NB4 (cell line): ENCODE measurements around the gene PHOSPHO2.

Source experiments
- MYC ChIP-seq: IDR thresholded peaks from 2 replicates; pipeline ENCODE4 v1.6.1; 2011; ENCODE audit warnings: low read depth, low read length
- POLR2A ChIP-seq: IDR thresholded peaks from 2 replicates; pipeline ENCODE4 v1.6.1; 2011; ENCODE audit warnings: mild to moderate bottlenecking; ENCODE audit not compliant: insufficient read length; ENCODE audit errors: extremely low read depth
- TF ChIP-seq, protein P1 (sequence below): IDR thresholded peaks from one replicate; pipeline ENCODE4 v1.5.1; 2012; ENCODE audit warnings: low read depth, low read length

DNA sequence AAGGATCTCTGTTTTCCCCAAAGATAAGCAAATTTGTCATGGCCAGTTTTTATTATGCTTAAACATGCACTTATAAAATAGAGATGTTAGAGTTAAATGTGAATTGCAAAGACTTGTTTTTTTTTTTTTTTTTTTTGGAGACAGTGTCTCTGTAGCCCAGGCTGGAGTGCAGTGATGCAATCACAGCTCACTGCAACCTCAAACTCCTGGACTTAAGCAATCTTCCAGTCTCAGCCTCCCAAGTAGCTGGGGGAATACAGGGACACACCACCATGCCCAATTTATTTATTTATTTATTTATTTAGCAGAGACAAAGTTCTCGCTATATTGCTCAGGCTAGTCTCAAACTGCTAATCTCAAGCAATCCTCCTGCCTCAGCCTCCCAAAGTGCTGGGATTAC lies 15.1 kb downstream of the PHOSPHO2 start:
- TF ChIP-seq, protein P1, sequence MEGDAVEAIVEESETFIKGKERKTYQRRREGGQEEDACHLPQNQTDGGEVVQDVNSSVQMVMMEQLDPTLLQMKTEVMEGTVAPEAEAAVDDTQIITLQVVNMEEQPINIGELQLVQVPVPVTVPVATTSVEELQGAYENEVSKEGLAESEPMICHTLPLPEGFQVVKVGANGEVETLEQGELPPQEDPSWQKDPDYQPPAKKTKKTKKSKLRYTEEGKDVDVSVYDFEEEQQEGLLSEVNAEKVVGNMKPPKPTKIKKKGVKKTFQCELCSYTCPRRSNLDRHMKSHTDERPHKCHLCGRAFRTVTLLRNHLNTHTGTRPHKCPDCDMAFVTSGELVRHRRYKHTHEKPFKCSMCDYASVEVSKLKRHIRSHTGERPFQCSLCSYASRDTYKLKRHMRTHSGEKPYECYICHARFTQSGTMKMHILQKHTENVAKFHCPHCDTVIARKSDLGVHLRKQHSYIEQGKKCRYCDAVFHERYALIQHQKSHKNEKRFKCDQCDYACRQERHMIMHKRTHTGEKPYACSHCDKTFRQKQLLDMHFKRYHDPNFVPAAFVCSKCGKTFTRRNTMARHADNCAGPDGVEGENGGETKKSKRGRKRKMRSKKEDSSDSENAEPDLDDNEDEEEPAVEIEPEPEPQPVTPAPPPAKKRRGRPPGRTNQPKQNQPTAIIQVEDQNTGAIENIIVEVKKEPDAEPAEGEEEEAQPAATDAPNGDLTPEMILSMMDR = no peak
- TF ChIP-seq MYC (no peak), POLR2A (no peak)
